H1 (cell line): ENCODE results near the gene ITIH4. TPM values are rescaled to one million over a fixed set of nuclear protein-coding genes. Genes with fewer than 3 reads are reported as not detected.

Experiments used
- BRCA1 ChIP-seq: IDR thresholded peaks from 2 replicates; pipeline ENCODE4 v1.6.1; 2012; ENCODE audit warnings: low read depth, low read length, improper control_type of control experiment
- CHD1 ChIP-seq: IDR thresholded peaks from 2 replicates; pipeline ENCODE4 v1.6.1; 2012; ENCODE audit warnings: low read depth, low read length, improper control_type of control experiment
- KDM1A ChIP-seq: fragments of 200-600, 300-600 bp; sonication (generic); IDR thresholded peaks from 2 replicates; pipeline ENCODE4 v1.7.1; 2016; ENCODE audit warnings: mild to moderate bottlenecking, low read length, borderline replicate concordance
- POLR2A ChIP-seq, 2 experiments: IDR thresholded peaks; 1 replicate in 1 of 2; 2 replicates in 1 of 2; pipeline ENCODE4 v1.6.1; 2011; ENCODE audit warnings: low read depth in 2 of 2, low read length in 2 of 2, mild to moderate bottlenecking in 2 of 2; ENCODE audit errors: control extremely low read depth in 1 of 2
- RAD21 ChIP-seq, 2 experiments: IDR thresholded peaks in 1 of 2; conservative IDR thresholded peaks in 1 of 2; 2 replicates each; pipeline ENCODE4 v1.6.1; 2011; ENCODE audit warnings: low read depth in 2 of 2, low read length in 2 of 2, improper control_type of control experiment in 1 of 2, inconsistent platforms in 1 of 2, mild to moderate bottlenecking in 1 of 2, moderate library complexity in 1 of 2
- RFX5 ChIP-seq: IDR thresholded peaks from 2 replicates; pipeline ENCODE4 v1.6.1; 2011; ENCODE audit warnings: low read depth, low read length, improper control_type of control experiment, borderline replicate concordance
- RXRA ChIP-seq: IDR thresholded peaks from 2 replicates; pipeline ENCODE4 v1.6.1; 2011; ENCODE audit warnings: low read depth, mild to moderate bottlenecking, low read length, moderate library complexity; ENCODE audit not compliant: insufficient read depth
- SP2 ChIP-seq: IDR thresholded peaks from 2 replicates; pipeline ENCODE4 v1.6.1; 2012; ENCODE audit warnings: mild to moderate bottlenecking, low read length, inconsistent platforms
- polyA plus RNA-seq, 7 experiments: library from polyadenylated mRNA; depleted of rRNA in 3 of 7; stranded (reverse) in 5 of 7; unstranded in 2 of 7; fragments of >200 nt in 5 of 7; fragments of 200-250 nt in 2 of 7; gene quantifications; 1 replicate in 5 of 7; 2 replicates in 1 of 7; 4 replicates in 1 of 7; pipeline versions ENCODE4 v1.2.1 to v1.2.3, GENCODE V29; 2011 to 2013; ENCODE audit warnings: missing spikeins in 2 of 7, mixed read lengths in 2 of 7
- total RNA-seq: library from RNA; stranded (reverse); fragmentation: NEBNext Ultra II Directional; extraction: Animal tissue kit (Norgen Biotek cat#: 25700); gene quantifications from 2 replicates; pipeline ENCODE4 v1.2.1, GENCODE V29; 2021

ITIH4 gene
- total and polyA plus RNA-seq, 2 of the 8 experiments (the other 6 are each of a cell fraction or from before 2014, with no cell fraction given), result 3.4 to 3.7 TPM

GRCh38 chr3:52811452-52812011 is 18.9 kb downstream of the ITIH4 start (continued):
- TF ChIP-seq BRCA1 (no peak), RFX5 (no peak), RAD21 (IDR thresholded peaks at IDR 0.05 in 1 of 2, conservative IDR thresholded peaks at IDR 0.05 in 1 of 2; ENCODE audit: low read depth in 2 of 2, low read length in 2 of 2) (no peak), POLR2A (IDR thresholded peaks at IDR 0.05; ENCODE audit: control extremely low read depth in 1 of 2, low read depth in 2 of 2, low read length in 2 of 2) (no peak), KDM1A (no peak), RXRA (no peak), CHD1 (no peak), SP2 (no peak)
